Measurements from ENCODE around the gene EXTL1. TPM values are rescaled to one million over a fixed set of nuclear protein-coding genes. Genes with fewer than 3 reads are reported as not detected.

EXTL1 gene
- total RNA-seq, 2 donors from 2014 or later, result 0.79 to 1.4 TPM

- DNase-seq (ENCODE audit: low spot score), result no peak
- no peaks in the 10 kb centered on the region for H3K36me3 ChIP-seq
- TF ChIP-seq CTCF (IDR thresholded peaks at IDR 0.05), result no peak
- peaks cover 0 to 45% of the 10 kb centered on the region in 2 donors for H3K4me1 ChIP-seq
- H3K27ac ChIP-seq, result peak overlapping the region; percentile 82 to 84
- no peaks in the 10 kb centered on the region for H3K9me3 ChIP-seq
- H3K27me3 ChIP-seq, result no peaks in the 10 kb centered on the region
- no peak overlapping the region for H3K4me3 ChIP-seq
Measured at GRCh38 chr1:26023009-26023408, 1.4 kb downstream of the EXTL1 start.

GRCh38 chr1:26023826-26024225, 2.3 kb downstream of the EXTL1 start:
- no peak overlapping the region for H3K27ac ChIP-seq
- no peak overlapping the region for H3K4me3 ChIP-seq
- H3K9me3 ChIP-seq, result no peaks in the 10 kb centered on the region
- TF ChIP-seq CTCF (IDR thresholded peaks at IDR 0.05), result no peak
- H3K4me1 ChIP-seq, result peaks cover 0 to 45% of the 10 kb centered on the region in 2 donors
- no peaks in the 10 kb centered on the region for H3K27me3 ChIP-seq
- DNase-seq (ENCODE audit: low spot score), result no peak
- H3K36me3 ChIP-seq, result no peaks in the 10 kb centered on the region

- no peaks in the 10 kb centered on the region for H3K36me3 ChIP-seq
- no peak for TF ChIP-seq CTCF (IDR thresholded peaks at IDR 0.05)
- no peak for DNase-seq (ENCODE audit: low spot score)
- H3K27ac ChIP-seq, result no peak overlapping the region
- no peaks in the 10 kb centered on the region for H3K9me3 ChIP-seq
- H3K27me3 ChIP-seq, result no peaks in the 10 kb centered on the region
- no peak overlapping the region for H3K4me3 ChIP-seq
- peaks cover 0 to 38% of the 10 kb centered on the region in 2 donors for H3K4me1 ChIP-seq
Measured at GRCh38 chr1:26025060-26025459, 3.5 kb downstream of the EXTL1 start.

- Histone ChIP-seq H3K4me3 (no peak overlapping the region), H3K4me1 (peaks cover 0 to 34% of the 10 kb centered on the region in 2 donors), H3K36me3 (no peaks in the 10 kb centered on the region), H3K9me3 (no peaks in the 10 kb centered on the region), H3K27ac (no peak overlapping the region), H3K27me3 (no peaks in the 10 kb centered on the region)
- no peak for DNase-seq (ENCODE audit: low spot score)
- TF ChIP-seq CTCF (IDR thresholded peaks at IDR 0.05), result no peak
Measured at GRCh38 chr1:26025517-26025916, 3.9 kb downstream of the EXTL1 start.

GRCh38 chr1:26027716-26028489, 6.3 kb downstream of the EXTL1 start:
- Histone ChIP-seq H3K27me3 (no peaks in the 10 kb centered on the region), H3K27ac (no peak overlapping the region), H3K4me1 (peaks cover 0 to 10% of the 10 kb centered on the region in 2 donors), H3K36me3 (no peaks in the 10 kb centered on the region), H3K9me3 (no peaks in the 10 kb centered on the region), H3K4me3 (no peak overlapping the region)
- no peak for DNase-seq (ENCODE audit: low spot score)
- TF ChIP-seq CTCF (IDR thresholded peaks at IDR 0.05), result no peak

Measured in right atrium auricular region (tissue), 2 donors.